PC-3 (cell line): Measurements from ENCODE around the gene ROMO1. TPM values are rescaled to one million over a fixed set of nuclear protein-coding genes. Genes with fewer than 3 reads are reported as not detected.

Experiments used
- ATAC-seq: fragments of 200-7000 bp; cut with Tn5 transposase; 2 replicates; pipeline ENCODE4 v1.9.1; 2020; ENCODE audit warnings: mild to moderate bottlenecking, moderate library complexity
- Bru-seq: library from RNA; stranded (reverse); fragments of 400-500 nt; gene quantifications from one replicate; lab custom pipeline; 2021; lab: Mats Ljungman, UMichigan
- BruChase-seq, 2 experiments: library from RNA; stranded (reverse); fragments of 400-500 nt; gene quantifications; one replicate each; lab custom pipeline; 2021; lab: Mats Ljungman, UMichigan
- BruUV-seq: library from RNA; stranded (reverse); fragments of 400-500 nt; replicated peaks from 2 replicates; lab custom pipeline; 2021; lab: Mats Ljungman, UMichigan
- CTCF ChIA-PET: fragments of 300-600 bp; sonication (Branson Sonifier 250); formaldehyde crosslinking; loops from one replicate; lab custom pipeline; 2022; ENCODE audit warnings: antibody characterized with exemption; lab: Charles Lee
- POLR2A ChIA-PET: fragments of 300-600 bp; sonication (Branson Sonifier 250); formaldehyde crosslinking; loops from one replicate; lab custom pipeline; 2022; ENCODE audit warnings: antibody characterized with exemption; ENCODE audit not compliant: unreplicated experiment; lab: Charles Lee
- DNase-seq: peaks from one replicate; pipeline ENCODE4 v3.0.0-alpha.2; 2015
- H2AFZ ChIP-seq: fragments of 300-600 bp; sonication (generic); 2 replicates; pipeline ENCODE4 v1.6.0; 2016; ENCODE audit warnings: antibody characterized with exemption, low read length
- H3F3A ChIP-seq: fragments of 300-600 bp; sonication (generic); one replicate; pipeline ENCODE4 v1.6.0; 2017; ENCODE audit warnings: antibody characterized with exemption, low read length, control low read depth, mild to moderate bottlenecking; ENCODE audit not compliant: unreplicated experiment
- H3K27ac ChIP-seq: fragments of 300-600 bp; sonication (generic); 2 replicates; pipeline ENCODE4 v1.5.1; 2016; ENCODE audit warnings: mild to moderate bottlenecking, low read length
- H3K27me3 ChIP-seq: fragments of 300-600 bp; sonication (generic); 2 replicates; pipeline ENCODE4 v1.6.1; 2016; ENCODE audit warnings: low read length, mixed read lengths
- H3K36me3 ChIP-seq: fragments of 300-600 bp; sonication (generic); 2 replicates; pipeline ENCODE4 v1.6.1; 2016; ENCODE audit warnings: low read depth, mixed run types, low read length, mixed read lengths
- H3K4me1 ChIP-seq: fragments of 300-600 bp; sonication (generic); 2 replicates; pipeline ENCODE4 v1.5.1; 2016; ENCODE audit warnings: low read length; ENCODE audit not compliant: insufficient read depth
- H3K4me2 ChIP-seq: fragments of 300-600 bp; sonication (generic); 2 replicates; pipeline ENCODE4 v1.6.0; 2016; ENCODE audit warnings: low read length
- H3K4me3 ChIP-seq: fragments of 300-600 bp; sonication (generic); 2 replicates; pipeline ENCODE4 v1.5.1; 2016; ENCODE audit warnings: mild to moderate bottlenecking, low read length, mixed read lengths
- H3K79me2 ChIP-seq: fragments of 300-600 bp; sonication (generic); 2 replicates; pipeline ENCODE4 v1.6.1; 2017; ENCODE audit warnings: low read length, mixed read lengths
- H3K9ac ChIP-seq: fragments of 300-600 bp; sonication (generic); 2 replicates; pipeline ENCODE4 v1.6.0; 2016; ENCODE audit warnings: mild to moderate bottlenecking, low read length
- H3K9me2 ChIP-seq: fragments of 300-600 bp; sonication (generic); replicated peaks from 2 replicates; pipeline ENCODE4 v1.6.1; 2016; ENCODE audit warnings: mixed run types, low read length, mixed read lengths
- H3K9me3 ChIP-seq: fragments of 300-600 bp; sonication (generic); 2 replicates; pipeline ENCODE4 v1.6.1; 2016; ENCODE audit warnings: low read length, mixed read lengths
- H4K20me1 ChIP-seq: fragments of 300-600 bp; sonication (generic); 2 replicates; pipeline ENCODE4 v1.6.1; 2016; ENCODE audit warnings: low read length, mixed read lengths
- EZH2 ChIP-seq: fragments of 300-600 bp; sonication (generic); IDR thresholded peaks from one replicate; pipeline ENCODE4 v1.6.1; 2017; ENCODE audit warnings: antibody characterized with exemption, mild to moderate bottlenecking, low read length; ENCODE audit not compliant: unreplicated experiment
- EZH2phosphoT487 ChIP-seq: fragments of 300-600 bp; sonication (generic); IDR thresholded peaks from 2 replicates; pipeline ENCODE4 v1.6.1; 2018; ENCODE audit warnings: mild to moderate bottlenecking, antibody characterized with exemption, low read length, borderline replicate concordance
- intact Hi-C: fragments of 100-400 bp; cut with micrococcal nuclease; formaldehyde crosslinking; loops from 2 replicates; pipeline ENCODE4 v1.9.0; 2023
- long read RNA-seq: library from polyadenylated mRNA; unstranded; transcript quantifications from one replicate; pipeline ENCODE4 v2.0.0, GENCODE V29; 2021; ENCODE audit not compliant: unreplicated experiment
- total RNA-seq: library from RNA; depleted of rRNA; stranded (reverse); fragments of >200 nt; gene quantifications from 2 replicates; pipeline ENCODE4 v1.2.3, GENCODE V29; 2014; rRNA removed
- TF ChIP-seq, protein P1 (sequence below): fragments of 300-600 bp; sonication (generic); conservative IDR thresholded peaks from 2 replicates; pipeline ENCODE4 v1.5.1; 2017; ENCODE audit warnings: antibody characterized with exemption, low read depth, mild to moderate bottlenecking, low read length

ROMO1 gene
- total RNA-seq (479 and 530 TPM in 2 replicates), Bru-seq, nascent RNA (percentile 93 among the genes with signal in this experiment), BruChase-seq, experiment 1, labeled RNA remaining after a 6-hour chase (percentile 72 among the genes with signal in this experiment), BruChase-seq, experiment 2, labeled RNA remaining after a 2-hour chase (percentile 65 among the genes with signal in this experiment)
- long read RNA-seq, transcript ROMO1-203 (3 exons, 422 nt): major isoform, 84 of 306 reads
- long read RNA-seq, transcript ROMO1-201 (2 exons, 496 nt): minor isoform, 64 of 306 reads
- long read RNA-seq, transcript ROMO1-204 (3 exons, 498 nt): minor isoform, 28 of 306 reads
- long read RNA-seq, partial matches to known transcripts: 129 of 306 reads
- long read RNA-seq, other reads (novel, unspliced or antisense): 0 of 306 reads

DNA sequence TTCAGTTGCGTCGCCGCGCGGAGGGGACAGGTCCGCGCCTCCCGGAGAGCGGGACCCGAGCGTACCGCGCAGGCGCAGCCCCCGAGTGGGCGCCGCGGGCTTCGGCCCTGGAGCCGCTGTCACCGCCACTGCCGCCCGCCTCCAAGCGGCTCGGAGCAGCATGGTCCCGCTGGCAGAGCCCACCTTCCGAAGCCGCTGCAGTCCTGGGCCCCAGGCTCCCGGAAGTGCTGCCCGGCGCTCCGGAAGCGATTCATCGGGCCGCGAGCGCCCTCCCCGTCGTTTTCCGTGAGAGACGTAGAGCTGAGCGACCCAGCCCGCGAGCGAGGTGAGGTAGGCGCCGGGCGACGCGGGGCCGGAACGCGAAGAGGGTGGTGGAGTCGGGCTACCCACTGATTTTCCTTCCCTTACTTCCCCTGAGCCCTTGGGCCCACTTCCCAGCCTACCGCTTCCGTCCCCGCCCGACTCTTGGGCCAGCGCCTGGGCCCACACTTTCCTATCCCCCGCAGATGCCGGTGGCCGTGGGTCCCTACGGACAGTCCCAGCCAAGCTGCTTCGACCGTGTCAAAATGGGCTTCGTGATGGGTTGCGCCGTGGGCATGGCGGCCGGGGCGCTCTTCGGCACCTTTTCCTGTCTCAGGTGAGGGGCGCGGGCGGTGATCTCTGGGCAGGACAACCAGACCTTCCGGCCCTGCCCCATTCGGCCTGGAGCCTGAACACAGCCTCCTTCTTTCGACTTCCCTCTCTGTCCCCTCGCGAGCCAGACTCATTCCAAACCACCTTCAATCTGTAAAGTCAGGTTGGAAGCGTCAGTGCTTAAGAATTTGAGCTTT lies at the start of gene ROMO1, which contains the start of gene NFS1:
TSS of gene ROMO1 (plus strand) at position 279 of the 830 bp plus-strand sequence. CDS start at position 507, 228 bp downstream.
TSS of gene NFS1 (minus strand) at position 226 of the 830 bp plus-strand sequence. CDS start at position 162, 64 bp downstream.
- H3F3A ChIP-seq: peaks cover 17% of the 10 kb centered on the region

DNA sequence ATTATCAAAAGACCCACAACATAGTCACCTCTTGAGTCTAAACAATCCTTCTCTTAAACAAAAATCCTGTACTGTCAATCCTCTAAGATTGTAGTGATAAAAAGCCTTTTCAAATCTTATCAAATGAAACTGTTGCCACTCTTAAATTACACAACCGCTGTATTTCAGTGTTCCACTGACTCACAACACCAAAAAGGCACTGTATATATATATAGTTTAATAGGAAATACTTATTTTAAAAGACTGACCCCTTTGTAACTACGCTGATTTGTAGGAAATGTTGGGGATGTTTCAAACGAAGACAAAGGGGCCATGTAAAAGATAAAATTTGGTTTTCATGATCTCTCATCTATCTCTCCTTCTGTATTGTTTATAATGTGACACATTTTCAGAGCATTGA lies 48.6 kb upstream of the ROMO1 start:
- Histone ChIP-seq H3K4me3 (no peak overlapping the region), H4K20me1 (peaks cover 59% of the 10 kb centered on the region), H3K27me3 (no peaks in the 10 kb centered on the region), H3K27ac (no peak overlapping the region), H3K4me2 (no peak overlapping the region), H3K79me2 (peaks cover 97% of the 10 kb centered on the region), H3F3A (no peaks in the 10 kb centered on the region), H2AFZ (no peak overlapping the region), H3K9me2 (no peaks in the 10 kb centered on the region), H3K9me3 (no peaks in the 10 kb centered on the region), H3K36me3 (peaks cover 43% of the 10 kb centered on the region), H3K9ac (no peak overlapping the region), H3K4me1 (no peaks in the 10 kb centered on the region)
- ATAC-seq (no peak), DNase-seq (no peak)
- ChIA-PET POLR2A (no interaction called here), CTCF (no interaction called here)
- no TSS peak for BruUV-seq
- intact Hi-C loops: no loop called here
- TF ChIP-seq, protein P1, sequence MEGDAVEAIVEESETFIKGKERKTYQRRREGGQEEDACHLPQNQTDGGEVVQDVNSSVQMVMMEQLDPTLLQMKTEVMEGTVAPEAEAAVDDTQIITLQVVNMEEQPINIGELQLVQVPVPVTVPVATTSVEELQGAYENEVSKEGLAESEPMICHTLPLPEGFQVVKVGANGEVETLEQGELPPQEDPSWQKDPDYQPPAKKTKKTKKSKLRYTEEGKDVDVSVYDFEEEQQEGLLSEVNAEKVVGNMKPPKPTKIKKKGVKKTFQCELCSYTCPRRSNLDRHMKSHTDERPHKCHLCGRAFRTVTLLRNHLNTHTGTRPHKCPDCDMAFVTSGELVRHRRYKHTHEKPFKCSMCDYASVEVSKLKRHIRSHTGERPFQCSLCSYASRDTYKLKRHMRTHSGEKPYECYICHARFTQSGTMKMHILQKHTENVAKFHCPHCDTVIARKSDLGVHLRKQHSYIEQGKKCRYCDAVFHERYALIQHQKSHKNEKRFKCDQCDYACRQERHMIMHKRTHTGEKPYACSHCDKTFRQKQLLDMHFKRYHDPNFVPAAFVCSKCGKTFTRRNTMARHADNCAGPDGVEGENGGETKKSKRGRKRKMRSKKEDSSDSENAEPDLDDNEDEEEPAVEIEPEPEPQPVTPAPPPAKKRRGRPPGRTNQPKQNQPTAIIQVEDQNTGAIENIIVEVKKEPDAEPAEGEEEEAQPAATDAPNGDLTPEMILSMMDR: no peak
- no peak for TF ChIP-seq EZH2phosphoT487
- no peak for TF ChIP-seq EZH2

More for the DNA sequence above, at the start of gene ROMO1, which contains the start of gene NFS1:
- peak; percentile 89 for DNase-seq
- Histone ChIP-seq H3K4me1 (peaks cover 20% of the 10 kb centered on the region), H2AFZ (peak within 1 kb of the TSS; percentile 97), H3K79me2 (peaks cover 59% of the 10 kb centered on the region), H3K4me3 (peak within 1 kb of the TSS; percentile 79), H4K20me1 (0 out of 2 replicates have a peak, but pooled peaks cover 9% of the 10 kb centered on the region), H3K4me2 (peak within 1 kb of the TSS; percentile 90), H3K27ac (peak within 1 kb of the TSS; percentile 72), H3K9me2 (no peaks in the 10 kb centered on the region), H3K9me3 (no peaks in the 10 kb centered on the region), H3K36me3 (peaks cover 28% of the 10 kb centered on the region), H3K27me3 (no peaks in the 10 kb centered on the region), H3K9ac (peak within 1 kb of the TSS; percentile 90)
- no peak for TF ChIP-seq EZH2phosphoT487
- no peak for TF ChIP-seq EZH2
- TF ChIP-seq, protein P1: no peak; the same call in 1 of the 2 replicates
- ChIA-PET CTCF (no interaction called here), POLR2A (interaction anchor here (0.5 to 0.9 kb wide), 6 partner anchors 9 to 645 kb away, joined by 3 to 9 read pairs (median 4); no protein-coding TSS in a partner anchor)
- intact Hi-C loops: loop anchor here (1.0 to 5.0 kb wide), 2 partner anchors 80 to 237 kb away; no protein-coding TSS in a partner anchor
- ATAC-seq: peak; percentile 81
- BruUV-seq: TSS peak; percentile 77
